NCI-H345 treated with DMSO at 0.1 percent for 48 hours (cell line): ENCODE data around the gene WDR7.

ENCODE experiments used
- DNase-seq: peaks from one replicate; lab custom pipeline; 2025; ENCODE audit not compliant: unreplicated experiment; lab: John Stamatoyannopoulos, UW

The WDR7 gene

DNA sequence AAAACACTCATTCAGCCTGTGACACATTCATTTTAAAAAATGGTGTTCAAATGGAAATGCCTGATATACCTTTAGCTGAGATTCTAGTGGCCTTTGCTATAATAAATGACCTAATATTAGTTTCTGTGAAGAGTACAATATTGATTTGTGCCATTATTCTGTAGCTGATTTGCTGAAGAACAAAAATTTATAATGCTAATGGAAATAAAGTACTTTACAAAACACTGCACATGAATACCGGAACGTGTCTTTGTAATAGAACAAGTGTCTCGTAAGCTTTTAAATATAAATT is 138.7 kb downstream of the WDR7 start:
- no peak for DNase-seq

DNA sequence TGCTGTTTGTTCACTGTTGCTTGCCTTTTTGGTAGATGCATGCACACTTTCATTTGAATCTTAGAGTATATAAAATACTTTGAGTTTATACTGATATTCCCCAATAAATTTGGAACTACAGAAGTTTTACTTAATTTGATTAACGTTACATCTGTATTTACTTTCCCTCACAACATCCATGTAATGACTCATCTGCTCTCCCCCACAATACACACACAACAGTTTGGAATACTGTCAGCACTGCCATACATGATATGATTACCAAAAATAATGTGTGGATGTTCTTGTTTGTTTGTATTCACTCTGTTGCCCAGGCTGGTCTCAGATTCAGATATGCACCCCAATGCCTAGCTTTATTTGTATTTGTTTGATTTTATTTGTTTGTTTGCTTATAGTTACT is 144.2 kb downstream of the WDR7 start:
- DNase-seq: no peak

DNA sequence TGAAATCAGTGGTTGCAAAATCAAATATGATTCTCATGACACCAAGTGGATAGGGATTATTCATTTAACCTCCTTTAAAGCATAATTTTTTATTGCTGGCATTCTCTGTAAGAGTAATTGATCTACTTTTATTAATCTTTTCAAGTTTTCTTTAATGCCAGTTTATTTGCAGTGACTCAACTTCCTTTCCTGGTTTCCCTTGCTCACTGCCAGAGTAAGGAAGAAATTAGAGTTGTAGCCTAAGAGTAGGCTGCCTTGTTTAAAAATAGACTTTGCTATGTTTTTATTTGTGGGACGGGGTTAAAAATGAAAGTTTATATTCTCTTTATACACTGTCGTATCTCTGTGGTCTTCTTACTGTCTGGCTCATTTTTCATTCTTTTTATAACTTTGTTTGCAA is 148.6 kb downstream of the WDR7 start:
- DNase-seq: no peak

DNA sequence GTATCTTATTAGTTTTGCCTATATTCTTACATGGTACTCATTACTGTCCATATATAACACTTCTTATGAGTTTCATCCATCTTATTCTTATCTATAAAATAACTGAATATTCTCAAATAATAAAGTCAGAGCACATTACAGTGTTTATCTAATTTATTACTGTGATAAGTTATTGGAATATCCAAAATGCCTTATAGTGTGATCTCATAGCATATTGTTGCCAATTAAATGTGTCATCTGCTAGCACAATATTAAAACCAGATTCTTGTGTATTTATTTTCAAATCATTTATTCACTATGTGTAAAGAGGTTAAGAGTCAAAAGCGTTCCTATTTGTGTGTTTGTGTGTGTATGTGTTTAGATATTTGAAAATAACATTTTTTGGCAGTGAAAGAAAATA is 151.9 kb downstream of the WDR7 start:
- no peak for DNase-seq

DNA sequence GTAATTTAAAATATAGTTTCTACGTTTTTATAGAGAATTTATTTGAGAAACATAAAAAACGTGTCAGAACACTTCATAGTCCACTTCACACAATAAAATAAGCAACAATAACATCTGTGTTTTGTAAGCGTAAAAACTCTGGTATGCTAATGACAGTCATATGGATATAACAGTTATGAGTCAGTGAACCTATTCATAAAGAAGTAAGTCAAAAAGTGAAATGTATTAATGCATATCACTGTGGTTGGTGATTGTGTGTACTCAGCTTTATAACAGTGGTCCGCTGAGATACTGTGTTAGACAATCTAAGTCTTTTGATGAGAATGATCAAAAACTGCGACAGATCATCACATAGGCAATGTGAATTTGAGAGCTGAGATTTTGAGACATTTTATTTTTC is 153.2 kb downstream of the WDR7 start:
- no peak for DNase-seq

DNA sequence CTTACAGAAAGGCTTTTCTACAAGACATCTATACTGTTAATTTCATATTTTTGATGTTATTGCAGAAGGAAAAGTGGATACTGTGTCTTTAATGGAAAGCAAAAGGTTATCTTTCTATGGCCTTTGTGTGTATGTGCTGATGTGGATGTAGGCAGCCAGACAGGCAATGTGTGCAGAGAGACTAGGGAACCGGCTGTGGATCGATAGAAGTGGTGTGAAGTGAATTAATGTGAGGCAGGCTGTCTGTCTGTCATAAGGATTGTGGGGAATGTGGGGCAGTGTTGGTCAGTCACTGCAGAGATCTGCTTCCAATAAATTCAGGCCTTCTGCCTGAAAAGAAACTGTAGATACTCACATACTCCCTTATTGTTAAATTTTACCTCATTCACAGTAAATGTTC is 156.7 kb downstream of the WDR7 start:
- DNase-seq: no peak

DNA sequence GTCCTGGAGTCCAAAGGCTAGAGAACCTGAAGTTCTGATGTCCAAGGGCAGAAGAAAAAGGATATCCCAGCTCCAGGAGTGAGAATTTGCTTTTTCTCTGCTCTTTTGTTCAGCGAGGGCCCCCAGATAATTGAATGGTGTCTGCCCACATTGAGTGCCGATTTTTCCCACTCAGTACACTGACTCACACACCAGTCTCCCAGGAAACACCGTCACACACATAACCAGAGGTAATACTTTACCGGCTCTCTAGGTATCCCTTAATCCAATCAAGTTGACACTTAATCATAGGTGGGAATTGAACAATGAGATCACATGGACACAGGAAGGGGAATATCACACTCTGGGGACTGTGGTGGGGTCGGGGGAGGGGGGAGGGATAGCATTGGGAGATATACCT is 161.5 kb downstream of the WDR7 start:
- DNase-seq: no peak

DNA sequence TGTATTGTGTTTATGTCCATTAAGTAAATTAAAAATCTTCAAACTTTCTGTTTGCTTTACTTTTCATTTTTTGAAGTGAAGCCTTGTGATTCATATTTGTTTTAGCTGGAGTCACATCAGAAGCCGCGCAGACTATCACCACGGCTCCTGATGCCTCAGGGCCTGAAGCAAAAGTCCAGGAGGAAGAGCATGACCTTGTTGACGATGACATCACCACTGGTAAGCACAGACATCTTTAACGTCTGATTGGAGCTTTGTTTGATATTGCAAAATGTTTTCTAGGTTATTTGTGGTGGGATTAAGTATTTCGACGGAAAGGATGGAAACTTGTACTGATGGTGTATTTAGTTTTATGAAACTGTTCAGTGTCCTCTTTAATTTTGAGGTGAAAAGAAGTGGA is 164.8 kb downstream of the WDR7 start:
- no peak for DNase-seq

DNA sequence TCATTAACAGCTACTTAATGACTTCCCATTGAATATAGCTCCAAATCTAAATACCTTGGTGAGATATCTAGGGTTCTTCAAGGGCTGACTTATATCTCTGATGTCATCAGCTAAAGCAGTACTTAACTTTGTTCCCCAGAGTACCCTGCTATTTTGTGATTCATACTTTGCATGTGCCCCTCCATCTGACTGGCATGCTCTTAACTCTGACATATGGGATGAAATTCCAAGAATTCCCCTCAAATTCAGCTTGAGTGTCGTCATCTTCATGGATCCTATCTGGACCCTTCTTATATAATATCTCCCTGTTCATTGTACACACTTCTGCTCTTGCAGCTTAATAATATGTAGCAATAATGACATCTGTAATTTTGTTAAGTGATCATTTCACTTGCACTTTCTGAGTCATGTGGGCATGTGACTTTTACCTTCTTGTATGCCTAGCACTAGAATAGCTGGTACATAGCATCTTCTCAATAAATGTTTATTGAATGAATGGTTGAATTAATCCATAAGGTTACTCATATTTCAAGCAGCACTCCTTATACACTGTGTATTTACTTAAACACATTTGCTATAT is 172.9 kb downstream of the WDR7 start:
- no peak for DNase-seq

DNA sequence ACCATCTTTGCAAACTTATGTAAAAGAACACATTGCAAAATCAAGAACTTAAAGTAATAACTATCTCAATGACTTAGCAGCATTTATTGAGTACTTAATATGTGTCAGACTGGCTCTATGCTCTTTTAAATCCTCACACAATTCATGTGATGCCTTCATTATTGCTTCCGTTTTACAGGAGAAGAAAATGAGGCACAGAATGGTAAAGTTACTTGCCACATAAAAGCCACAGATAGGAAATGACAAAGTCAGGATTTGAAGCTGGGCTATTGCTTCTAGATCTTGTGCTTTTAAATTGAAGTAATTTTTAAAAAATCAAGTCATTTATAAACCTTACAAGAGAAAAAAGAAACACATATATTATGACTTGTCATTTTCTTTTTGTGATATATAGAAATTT is 174.2 kb downstream of the WDR7 start:
- DNase-seq: no peak

DNA sequence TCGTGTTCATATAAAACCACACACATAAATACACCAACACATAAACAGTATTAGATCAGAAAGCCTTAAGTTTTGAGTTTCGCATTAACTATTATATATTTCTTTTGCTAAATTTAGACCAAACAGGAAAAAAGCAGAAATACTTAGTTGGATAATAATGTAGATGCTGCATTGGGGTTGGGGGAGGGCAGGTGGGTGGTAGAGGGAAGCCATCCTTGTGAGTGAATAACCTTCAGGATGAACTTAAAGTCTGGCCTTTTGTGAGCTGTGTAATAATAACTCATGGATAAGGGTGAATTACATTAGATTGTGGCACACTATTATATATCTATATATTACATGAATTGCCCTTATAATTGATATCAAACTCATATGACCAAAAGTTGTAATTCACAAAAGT is 174.7 kb downstream of the WDR7 start:
- no peak for DNase-seq

DNA sequence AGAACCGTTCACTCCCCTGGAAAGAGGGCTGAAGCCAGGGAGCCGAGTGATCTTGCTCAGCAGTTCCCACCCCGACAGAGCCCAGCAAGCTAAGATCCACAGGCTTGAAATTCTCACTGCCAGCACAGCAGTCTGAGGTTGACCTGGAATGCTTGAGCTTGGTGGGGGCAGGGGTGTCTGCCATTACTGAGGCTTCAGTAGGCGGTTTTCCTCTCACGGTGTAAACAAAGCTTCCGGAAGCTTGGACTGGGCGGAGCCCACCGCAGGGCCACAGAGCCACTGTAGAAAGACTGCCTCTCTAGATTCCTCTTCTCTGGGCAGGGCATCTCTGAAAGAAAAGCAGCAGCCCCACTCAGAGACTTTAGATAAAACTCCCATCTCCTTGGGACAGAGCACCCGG is 180.8 kb downstream of the WDR7 start:
- no peak for DNase-seq

DNA sequence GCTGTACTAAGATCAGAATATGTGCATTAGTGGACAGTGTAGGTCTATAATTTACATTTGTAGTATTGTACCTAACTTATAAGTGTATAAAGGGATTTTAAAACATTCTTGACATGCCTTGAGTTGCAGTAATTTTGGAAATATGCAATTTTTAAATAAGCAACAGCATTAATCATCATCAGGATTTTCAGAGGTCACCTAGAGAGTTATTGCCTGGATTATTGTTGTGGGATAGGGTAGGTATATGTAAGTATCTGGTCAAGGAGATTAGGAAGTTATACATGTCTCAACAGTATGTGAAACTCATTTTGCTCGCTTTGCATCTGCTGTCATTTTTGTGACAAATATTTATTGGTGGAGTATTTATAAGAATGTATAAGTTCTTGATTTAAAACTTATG is 184.2 kb downstream of the WDR7 start:
- no peak for DNase-seq

DNA sequence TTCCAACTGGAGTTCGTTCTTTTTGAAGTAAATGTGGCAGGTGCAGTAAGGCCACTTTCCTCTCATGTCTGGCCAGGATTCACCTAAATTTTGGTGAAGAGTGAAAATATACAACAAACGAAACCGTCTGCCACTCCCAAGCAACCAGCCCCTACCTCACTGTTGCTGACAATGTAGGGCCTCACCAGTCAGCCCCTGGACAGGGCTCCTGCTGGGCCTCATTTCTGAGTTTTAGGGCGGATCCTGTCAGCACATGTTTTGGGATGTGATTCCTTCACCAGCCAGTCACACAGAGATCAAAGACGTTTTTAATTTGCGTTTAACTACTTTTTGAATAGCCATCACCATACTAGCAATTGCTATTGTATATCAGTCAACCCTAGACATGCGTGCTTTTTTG is 185.0 kb downstream of the WDR7 start:
- no peak for DNase-seq

DNA sequence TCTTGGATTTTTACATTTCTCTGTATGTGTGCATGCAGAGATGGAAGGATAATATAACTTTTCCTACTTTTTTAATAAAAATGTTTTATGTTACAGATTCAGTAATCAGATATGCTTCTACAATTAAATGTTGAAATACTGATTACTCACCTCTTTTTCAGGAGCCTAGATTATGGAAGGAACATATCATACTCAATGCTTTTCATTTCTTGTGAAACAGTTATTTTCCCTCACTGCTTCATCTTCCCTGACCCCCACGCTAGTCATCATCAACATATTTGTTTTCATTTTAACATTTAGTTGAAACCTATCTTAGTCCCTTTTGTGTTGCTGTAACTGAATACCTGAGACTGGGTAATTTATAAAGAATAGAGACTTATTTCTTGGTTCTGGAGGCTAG is 190.7 kb downstream of the WDR7 start:
- DNase-seq: no peak

DNA sequence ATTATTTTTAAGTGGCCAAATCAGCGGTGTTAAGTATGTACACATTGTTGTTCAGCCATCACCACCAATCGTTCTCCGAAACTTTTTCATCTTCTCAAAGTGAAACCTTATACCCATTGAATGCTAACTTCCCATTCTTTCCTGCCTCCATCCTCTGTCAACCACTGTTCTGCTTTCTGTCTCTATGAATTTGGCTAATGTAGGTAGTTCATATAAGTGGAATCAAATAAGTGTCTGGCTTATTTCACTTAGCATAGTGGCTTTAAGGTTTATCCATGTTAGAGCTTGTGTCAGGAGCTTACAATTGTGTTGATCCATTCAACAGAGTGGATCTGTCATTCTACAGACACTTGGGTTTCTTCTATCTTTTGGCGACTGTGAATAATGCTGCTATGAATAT is 192.1 kb downstream of the WDR7 start:
- no peak for DNase-seq

DNA sequence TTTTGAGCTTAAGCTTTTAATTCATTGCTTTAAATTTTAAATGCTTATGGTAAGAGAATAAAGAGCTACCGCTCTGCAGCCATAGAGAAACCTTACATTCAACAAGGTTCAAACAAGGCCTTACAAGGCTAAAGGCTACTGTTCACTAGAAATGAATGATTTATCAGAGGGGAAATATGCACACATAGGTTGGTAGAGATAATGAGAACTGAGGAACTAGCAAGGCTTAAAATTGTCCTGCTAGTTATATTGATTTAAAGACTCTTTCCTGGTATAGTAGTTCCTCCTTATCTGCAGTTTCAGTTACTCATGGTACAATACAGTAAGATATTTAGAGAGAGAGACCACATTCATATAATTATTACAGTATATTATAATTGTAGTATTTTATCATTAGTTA is 193.4 kb downstream of the WDR7 start:
- no peak for DNase-seq

DNA sequence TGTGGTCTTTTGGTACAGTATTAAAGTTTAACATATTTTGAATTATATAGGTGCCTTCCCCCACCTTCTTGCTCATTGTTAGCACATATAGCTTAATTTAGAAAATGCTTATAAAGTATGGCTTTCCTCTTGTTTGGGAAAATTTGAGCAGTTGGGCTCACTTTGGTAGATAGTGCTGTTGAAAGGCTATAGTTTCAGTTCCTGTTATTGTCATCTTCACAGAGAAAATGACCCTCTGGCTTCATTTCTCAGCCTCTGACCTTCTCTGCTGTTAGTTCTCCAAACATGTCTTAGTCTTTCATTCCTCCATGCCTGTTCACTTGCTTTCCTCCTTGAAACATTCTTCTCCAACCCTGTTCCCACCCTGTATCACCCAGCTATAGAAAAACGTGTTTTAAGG is 200.6 kb downstream of the WDR7 start:
- DNase-seq: no peak

DNA sequence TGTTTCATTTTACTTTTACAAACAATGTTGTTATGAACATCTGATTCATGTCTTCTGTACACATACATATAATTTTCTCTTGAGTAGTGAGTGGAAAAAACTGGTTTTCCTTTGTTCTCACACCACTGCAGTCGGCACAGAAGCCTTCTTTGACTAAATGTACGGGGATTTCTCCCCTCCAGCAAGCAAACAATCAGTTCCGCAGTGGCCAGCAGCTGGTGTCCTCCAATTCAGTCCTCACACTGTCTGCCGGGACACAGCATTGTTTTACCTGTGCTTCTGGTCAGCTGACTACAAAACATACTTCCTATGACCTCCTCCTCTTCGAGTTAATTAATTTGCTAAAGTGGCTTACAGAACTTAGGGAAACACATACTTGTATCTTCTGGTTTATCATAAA is 202.8 kb downstream of the WDR7 start:
- DNase-seq: no peak

DNA sequence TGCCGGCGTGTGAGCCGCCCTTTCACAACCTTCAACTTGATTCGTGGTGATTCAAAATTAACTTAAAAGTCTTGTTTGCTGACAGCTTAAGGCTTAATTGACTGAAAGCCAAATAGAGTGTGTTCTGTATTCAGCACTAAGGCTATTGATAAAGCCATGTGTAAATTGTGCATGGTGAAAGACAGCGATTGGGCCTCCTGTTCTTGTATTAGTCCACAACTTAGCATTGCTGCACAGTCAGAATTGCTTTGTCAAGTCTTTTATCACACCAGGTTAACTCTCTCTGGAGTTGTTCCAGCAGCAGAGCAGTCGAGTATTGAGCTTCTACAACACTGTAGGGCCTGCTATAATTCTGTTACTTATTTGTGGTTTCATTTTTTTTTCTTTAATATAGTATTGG is 210.1 kb downstream of the WDR7 start:
- DNase-seq: peak; percentile 47

DNA sequence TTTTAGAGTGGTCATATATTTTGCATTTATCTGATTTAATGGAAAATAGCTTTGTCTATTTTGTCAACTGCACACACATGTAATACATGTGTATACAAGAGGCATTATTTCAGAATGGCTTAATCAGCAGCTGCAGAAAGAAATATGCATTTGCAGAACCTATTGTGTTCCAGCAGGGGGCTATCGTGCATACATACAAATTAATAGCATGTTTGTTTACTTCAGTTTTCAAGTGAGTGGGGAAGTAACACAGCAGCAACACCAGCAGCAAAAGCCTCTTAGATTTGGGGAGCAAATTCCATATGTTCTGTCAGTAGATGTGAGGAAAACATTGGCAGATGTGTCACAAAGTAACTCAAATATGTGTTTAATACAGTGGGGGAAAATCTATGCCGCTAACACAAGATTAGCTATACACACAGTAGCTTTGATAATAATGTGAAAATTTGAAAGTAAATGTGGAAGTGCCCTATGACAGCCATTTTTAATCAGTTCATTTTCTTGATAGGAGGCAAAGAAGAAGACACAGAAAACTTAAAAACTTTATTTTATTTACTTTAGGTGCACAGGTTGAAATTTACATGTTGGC is 218.1 kb downstream of the WDR7 start:
- DNase-seq: peak; percentile 43

DNA sequence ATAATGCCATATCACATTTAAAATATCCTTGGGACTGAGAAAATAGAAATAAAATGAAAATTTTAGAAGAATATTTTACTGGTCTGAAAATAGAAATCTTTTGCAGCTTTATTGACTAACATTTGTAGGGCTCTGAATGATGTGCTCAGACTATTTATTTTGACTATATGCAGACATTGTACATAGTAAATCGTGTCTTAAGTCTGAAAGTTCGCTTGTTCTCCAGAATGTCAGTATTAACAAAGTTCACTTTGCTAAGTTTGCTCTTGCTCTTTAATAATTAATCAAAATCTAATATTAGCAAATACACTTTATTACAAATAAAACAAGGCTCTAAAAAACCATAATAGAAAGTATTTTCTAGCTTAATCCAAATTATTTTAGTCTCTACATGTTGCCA is 219.8 kb downstream of the WDR7 start:
- no peak for DNase-seq

DNA sequence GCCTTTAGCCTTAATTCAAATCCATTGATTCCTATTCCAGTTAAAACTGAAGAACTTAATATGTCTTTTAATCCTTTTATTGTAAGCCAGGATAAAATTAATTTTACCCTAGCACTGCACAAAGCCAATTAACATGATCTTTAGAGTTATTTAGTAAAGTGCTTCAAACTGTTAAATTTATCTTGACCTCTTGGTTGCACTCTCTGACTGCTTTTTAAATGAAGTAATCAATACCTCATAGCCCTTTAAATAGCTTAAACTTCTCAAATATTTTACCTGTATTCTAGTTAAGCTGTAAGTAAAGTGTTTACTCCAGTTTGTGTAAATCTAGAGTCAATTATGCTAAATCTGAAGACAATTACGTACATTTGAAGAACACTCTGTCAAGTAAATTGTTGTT is 221.0 kb downstream of the WDR7 start:
- no peak for DNase-seq
